Measurements from ENCODE around the gene CDC25B.
"Not testable (repeated sequence)": the region's sequence is repeated elsewhere in the genome, so short reads cannot be mapped to it uniquely, and the experiment has no call there.

CDC25B gene

DNA sequence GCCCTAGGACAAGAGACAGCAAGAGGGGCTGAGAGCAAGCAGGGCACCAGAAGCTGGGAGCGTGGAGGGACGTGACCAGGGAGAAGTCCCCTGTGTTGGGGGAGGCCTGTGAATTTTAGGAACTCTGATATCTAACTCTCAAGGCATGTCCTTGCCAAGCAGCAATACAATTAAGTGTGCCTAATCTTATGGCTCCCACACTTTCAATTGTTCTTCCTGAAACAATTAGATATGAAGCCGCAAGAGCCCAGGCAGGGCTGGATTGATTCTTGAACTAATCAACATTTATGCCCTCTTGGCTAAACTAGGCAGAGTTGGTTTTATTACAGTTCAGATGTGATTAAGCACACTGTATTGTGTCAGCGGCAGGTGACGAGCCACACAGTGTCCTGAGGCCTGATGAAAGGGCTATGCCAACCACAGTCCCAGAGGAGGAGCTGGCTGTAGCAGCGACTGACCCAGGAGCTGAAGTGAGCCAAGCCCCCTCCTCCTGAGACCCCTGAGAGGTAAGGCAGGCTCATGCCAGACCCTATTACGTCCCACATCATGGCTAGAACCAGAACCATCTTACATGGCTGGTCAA, 46.3 kb downstream of the CDC25B start:
- DNase-seq: no peak

DNA sequence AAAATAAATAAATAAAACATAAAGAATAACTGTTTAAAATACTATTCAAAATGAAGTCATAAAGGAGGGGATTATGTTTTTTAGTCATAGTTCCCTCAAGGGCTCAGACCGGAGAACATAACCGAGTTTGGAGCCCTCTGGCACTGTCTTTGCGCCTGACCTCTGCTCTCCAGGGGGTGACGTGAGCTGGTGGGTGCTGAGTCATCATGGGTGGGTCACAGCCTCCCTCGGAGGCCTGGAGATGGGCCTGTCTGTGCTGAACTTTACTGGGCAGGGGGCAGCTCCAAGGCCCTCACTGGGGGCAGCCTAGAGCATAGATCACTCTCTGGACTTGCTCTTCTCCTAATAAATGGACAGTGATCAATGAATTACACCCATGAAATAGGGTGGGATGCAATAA, 47.4 kb downstream of the CDC25B start:
- no peak for DNase-seq

DNA sequence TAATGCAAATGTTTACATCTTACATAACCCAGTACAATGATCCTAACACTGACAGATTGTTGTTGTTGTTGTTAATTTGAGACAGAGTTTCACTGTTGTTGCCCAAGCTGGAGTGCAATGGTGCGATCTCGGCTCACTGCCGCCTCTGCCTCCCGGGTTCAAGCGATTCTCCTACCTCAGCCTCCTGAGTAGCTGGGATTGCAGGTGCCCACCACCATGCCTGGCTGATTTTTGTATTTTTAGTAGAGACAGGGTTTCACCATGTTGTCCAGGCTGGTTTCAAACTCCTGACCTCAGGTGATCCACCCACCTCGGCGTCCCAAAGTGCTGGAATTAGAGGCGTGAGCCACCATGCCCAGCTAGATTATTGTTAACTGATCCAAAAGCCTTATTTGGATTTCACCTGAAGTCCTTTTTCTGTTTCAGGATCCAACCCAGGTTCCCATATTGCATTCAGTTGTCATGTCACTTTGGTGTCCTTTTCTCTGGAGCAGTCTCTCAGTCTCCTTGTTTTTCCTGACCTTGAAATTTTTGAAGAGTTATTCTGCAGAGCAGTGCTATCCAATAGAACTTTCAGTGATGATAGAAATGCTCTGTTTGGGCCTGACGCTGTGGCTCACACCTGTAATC, 48.0 kb downstream of the CDC25B start:
- not testable (repeated sequence) for DNase-seq

DNA sequence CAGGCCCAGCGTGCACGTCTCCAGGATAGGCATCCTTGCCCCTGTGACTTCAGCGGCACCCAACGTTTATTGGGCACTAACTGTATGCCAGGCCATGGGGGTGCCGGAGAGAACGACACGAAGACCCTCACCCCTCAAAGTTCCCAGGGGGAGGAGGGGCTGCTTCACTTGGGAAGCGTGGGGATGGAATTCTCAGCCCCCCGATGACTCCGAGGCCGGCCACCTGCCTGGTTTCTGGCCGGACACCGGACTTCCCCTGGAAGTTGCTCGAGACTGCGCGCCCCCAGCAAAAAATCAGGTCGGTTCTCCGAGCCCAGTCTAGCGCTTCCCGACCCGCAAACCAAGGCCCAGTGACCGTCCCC, 50.2 kb downstream of the CDC25B start:
- DNase-seq: no peak

DNA sequence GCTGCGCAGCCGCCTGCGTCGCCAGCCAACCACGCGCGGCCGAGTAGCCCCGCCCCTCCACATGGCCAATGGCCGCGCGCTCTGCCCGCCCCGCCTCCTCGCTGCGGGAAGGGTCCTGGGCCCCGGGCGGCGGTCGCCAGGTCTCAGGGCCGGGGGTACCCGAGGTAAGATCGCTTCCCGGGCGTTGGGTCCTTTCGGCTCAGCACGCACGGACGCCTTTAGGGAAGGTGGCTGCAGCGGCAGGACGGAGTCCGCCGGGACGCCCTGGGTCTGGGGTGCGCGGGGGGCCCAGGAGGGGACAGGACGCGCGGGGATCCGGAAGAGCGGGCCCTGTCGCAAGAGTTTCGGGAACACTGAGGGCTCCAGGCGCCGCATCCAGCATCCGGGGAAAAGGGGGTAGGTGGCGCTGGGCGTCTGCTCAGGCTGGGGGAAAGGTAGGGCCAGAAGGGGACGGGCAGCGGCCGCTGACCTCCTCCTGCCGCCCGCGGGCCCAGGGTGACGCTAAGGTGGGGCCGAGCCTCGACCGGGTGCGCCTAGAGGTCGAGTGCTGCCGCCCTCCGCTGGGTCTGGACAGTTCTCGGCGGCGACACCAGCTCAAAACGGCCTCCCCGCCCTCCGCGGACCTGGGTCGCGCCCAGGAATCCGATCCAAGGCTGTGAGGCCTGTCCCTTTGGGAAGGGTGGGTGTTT, 50.8 kb downstream of the CDC25B start, which contains the start of gene MAVS:
MAVS (plus strand) TSS at position 95 of the 689 bp plus-strand sequence. CDS start 7,791 bp downstream, outside the sequence.
- peak; percentile 83 for DNase-seq

DNA sequence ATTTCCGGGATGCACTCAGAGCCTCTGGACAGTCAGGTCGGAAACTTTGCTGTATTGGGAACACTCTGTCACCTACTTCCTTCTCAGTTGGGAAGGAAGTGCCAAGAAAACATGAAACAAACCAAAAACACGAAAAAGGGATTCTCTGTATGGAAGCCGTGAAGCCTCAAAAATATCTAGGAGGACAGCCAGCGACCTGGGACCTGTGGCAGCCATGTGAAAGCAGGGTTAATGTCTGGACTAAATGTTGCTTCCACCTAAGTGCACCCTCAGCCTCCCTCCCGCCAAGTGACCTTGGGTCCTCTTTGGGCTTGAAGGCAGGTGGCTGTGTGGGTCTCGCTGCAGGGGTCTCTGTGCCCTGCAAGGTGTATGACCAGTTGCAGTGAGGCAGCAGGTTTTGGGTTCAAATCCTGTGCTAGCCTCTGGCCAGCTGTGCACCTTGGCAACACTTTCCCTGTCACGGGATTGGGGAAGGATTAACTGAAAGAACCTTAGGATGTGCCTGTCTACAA, 51.4 kb downstream of the CDC25B start:
- DNase-seq: no peak

DNA sequence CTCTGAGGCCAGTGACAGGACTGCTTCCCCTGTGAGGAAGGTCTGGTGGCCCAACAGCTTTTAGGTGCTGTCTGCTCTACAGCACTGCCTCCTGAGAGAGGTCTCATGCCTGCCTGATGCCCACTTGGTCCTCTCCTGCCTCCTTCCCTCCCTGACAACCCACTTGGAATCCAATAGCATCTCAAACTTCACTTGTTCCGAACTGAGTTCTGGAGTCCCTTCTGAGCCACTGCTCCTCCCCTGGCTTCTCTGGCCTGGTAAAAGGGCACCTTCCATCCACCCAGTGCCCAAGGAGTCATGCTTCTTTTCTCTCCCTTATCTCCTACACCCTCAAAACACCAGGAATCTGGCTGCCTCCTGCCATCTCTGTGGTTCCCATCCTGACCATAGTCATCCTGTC, 52.5 kb downstream of the CDC25B start:
- no peak for DNase-seq

DNA sequence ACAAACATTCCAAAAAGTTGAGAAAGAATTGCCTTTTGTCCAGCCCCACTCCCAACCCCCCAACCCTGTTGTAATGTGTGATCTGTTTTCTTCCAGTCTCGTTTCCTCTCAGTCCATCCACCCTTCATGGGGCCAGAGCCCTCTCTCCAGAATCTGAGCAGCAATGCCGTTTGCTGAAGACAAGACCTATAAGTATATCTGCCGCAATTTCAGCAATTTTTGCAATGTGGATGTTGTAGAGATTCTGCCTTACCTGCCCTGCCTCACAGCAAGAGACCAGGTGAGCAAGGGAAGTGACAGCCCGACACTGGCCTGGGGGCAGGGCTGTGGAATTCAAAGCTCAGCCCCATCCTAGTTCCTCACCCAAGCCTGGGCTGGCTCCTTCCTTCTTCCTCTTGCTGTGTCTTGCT, 58.4 kb downstream of the CDC25B start:
- DNase-seq: no peak
